ENCODE results near the gene RNF227.

The RNF227 gene

DNA sequence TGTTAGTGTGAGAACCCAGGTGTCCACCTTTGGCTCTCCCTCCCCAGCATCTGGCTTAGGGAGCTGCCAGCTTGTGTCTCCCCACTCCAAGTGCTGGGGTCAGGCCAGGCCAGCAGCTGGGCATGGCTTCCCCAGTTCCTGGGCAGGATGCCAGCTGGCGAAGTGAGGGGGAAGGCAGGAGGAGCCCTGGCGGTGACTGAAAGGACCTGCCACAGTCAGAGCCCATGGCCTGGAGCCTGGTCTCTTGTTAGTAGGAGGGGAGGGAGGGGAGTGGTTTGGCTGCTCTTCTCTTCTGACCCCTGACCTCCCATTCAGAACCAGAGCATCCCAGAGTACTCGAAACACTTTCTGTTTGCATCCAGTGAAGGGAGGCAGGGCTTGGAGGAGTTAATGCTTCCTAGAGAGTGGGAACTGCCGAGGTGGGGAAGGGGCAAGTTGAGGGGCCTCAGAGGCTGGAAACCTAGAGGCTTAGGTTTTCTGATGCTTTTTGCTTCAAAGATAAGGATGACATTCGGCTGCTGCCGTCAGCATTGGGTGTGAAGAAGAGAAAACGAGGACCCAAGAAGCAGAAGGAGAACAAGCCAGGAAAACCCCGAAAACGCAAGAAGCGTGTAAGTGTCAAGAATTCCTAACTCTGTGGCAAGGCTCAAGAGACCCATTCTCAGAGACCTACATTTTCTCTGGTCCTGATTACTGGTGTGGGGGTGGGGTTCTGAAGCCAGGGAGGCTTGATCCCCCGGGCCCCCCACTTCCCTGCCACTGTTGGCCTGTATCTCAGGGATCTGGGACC lies 26.7 kb downstream of the RNF227 start:
- no peak for DNase-seq (ENCODE audit: low spot score)

DNA sequence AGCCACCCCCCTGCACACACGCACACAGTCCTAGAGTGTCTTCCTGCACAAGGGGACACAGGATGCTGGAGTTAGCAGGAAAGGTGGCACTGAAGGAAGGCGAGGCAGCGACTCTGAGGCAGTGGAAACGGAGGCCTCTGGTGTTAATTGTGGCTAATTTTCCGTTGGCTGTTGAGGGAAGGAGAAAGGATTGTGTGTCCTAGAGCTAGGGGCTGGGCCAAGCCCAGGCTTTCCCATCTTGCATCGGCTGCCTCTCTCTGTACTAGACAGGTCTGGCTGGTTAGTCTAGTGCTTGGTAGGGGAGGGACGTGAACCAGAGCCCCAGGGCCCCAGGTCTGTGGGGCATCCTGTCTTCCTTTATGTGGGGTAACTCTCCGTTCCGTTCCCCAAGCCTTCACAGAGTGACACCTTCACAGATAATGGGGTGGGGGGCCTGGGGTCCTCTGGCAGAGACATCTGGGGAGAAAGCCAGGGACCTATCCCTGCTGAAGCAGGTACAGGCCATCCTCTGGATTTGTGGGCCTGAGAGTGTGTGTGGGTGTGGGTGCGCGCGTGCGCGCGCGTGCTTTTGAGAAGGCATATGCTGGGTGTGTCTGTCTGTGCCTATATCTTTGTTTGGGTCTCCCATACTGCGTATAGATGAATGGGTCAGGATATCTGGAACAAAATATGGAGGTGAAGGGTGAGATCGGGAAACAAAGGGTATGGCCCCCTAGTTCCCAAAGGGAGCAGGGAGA lies 27.7 kb downstream of the RNF227 start, which contains the start of gene CHD3:
Gene CHD3, plus strand, starts transcription at position 606 of the 737 bp plus-strand sequence. CDS start 212 bp downstream, outside the sequence.
- peak; percentile 50 for DNase-seq (ENCODE audit: low spot score)

DNA sequence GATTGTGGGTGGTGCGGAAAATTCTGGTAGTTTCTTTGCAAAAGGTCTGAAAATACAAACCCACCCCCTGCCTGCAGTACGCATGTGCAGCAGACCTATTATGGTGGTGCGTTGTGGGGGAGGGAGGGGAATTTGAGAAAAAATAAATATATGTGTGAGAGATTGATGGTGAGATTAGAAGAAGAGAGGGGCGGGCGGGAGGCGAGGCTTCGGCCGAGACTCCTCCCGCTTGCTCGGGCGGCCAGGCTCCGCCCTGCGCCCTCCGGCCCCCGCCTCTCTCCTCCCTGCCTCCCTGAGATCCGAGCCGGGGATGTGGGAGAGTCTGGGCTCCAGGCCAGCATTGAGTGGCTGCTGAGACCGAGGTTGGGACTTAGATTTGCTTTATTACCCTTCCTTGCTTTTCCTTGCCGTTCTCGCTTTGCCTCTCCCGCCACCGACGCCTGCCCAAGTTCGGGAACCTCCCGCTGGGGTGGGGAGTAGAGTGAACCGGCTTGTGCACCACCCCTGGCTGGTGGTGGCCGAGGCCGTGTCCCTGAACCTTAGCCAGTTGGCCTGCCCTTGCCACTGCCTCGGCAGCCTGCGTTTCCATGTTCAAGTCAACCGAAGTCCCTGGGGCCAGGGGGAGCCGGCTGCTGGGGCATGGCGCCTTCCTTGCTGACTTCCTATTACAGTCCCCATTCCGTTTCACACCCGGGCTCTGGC lies 28.5 kb downstream of the RNF227 start:
- DNase-seq (ENCODE audit: low spot score) = peak; percentile 92

DNA sequence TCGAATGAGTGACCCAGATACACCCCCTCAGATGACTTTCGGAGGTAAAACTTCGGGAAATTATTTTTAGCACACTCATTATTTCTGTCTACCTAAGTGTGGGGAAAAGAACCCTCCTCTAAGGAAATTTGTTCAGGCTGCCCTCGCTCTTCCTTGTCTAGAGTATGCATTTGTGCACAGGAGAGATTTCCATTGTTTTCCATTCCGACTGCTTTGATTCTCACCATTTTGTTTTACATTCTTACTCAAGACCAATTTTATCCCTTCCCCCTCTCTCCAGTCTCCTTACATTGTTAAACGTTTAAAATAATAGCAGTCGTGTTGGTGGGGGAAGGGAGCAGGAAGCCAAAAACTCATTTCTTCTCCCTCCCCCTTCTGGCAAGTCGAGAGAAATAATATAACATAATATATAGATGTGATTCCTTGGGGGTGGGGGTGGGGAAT lies 29.0 kb downstream of the RNF227 start:
- no peak for DNase-seq (ENCODE audit: low spot score)

DNA sequence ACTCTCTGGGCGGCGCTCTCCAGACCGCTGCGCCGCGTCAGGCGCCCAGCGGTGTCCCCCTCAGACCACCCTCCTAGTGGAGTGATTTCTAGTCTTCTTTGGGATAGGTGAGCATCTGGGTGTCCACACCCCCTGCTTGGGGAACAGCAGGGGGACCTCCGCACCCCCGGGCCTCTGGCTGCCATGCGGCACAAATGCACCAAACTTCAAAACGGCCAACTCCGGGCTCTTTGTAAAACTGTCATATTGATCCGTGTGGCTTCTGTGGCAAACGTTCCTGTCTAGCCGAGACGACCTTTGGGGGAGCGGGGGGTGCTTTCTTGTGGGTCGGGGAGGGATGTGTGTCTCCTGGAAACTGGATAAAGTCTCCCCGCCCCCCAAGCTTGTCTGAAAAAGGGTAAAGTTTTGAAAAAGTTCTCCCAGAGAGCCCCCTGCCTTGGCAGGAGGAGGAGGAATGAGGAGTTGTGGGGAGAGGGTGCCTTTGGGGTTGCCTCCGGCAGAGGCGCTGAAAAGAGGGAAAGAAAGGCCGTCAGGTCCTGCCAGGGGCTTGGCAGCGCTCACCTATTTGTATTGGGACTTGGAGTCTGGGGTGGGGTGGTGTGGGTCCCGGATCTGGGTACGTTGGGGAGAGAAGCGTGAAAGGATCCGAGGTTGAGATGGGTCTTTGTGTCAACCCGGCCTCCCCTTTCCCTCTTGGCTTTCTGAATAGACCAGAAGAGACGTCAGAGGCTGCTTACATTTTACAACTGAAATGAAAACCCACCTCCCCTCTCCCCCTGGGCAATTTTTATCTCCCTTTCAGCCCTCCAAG lies 29.7 kb downstream of the RNF227 start:
- peak; percentile 54 for DNase-seq (ENCODE audit: low spot score)

DNA sequence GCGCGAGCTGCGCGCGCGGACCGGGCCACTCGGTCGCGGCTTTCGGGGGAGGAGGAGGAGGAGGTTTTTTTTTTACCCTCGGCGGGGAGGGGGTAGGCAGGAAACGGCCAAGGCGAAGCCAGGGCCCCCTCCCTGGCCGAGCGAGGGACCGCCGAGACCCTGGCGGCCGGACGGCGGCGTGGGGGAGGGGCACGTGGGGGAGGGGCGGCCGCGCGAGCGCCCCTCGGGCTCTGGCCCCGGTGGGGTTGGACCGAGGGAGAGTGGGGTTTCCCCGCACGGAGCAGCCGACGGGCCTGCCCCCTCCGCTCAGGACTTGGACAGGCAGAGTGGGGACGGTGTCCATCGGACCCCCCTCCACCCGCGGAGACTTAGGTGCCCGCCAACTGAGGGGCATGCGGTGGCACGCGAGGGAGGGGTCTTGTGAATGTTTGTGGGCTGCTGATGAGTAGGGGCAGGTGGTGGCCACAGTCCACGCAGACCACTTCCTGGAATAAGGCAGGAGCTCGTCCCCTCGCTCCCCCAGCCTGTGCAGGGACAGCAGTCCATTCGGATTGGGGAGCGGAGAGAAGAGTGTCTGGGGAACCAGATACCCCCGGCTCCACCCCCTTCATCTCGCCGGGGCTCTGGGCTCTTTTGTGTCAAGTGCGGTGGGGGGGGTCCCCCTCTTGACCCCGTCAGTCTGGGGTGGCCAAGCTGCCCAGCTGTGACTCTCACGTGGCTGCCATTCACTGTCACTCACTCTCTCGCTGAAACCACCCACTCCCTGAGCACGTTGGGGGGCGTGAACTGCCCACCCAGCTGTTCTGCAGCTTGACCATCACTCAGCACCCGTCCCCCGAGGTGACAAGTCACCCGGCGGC lies 30.5 kb downstream of the RNF227 start:
- peak; percentile 42 for DNase-seq (ENCODE audit: low spot score)

DNA sequence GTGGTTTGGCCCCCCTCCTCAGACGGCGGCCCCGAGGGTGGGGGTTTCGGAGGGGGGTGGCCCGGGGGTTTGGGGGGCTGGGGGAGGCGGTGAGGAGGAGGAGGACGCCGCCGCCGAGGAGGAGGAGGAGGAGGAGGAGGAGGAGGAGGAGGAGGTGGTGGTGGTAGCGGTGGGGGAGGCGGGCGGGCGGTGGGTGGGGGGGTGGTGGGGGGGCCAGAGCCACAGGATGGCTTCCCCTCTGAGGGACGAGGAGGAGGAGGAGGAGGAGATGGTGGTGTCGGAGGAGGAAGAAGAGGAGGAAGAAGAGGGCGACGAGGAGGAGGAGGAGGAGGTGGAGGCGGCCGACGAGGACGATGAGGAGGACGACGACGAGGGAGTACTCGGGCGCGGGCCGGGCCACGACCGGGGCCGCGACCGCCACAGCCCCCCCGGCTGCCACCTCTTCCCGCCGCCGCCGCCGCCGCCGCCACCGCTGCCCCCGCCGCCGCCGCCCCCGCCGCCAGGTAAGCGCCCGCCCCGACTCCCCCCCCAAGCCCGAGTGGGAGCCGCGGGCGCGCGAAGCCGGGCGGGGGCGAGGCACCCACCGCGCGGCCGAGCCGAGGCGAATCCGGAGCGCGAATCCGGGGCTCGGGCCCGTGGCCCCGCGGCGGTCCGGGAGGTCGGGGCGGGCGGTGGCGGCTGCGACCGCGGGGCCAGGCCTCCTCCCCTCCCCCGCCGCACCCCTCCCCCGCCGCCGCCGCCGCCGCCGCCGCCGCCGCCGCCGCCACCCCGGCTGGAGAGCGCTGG lies 31.3 kb downstream of the RNF227 start:
- DNase-seq (ENCODE audit: low spot score) = peak; percentile 18

DNA sequence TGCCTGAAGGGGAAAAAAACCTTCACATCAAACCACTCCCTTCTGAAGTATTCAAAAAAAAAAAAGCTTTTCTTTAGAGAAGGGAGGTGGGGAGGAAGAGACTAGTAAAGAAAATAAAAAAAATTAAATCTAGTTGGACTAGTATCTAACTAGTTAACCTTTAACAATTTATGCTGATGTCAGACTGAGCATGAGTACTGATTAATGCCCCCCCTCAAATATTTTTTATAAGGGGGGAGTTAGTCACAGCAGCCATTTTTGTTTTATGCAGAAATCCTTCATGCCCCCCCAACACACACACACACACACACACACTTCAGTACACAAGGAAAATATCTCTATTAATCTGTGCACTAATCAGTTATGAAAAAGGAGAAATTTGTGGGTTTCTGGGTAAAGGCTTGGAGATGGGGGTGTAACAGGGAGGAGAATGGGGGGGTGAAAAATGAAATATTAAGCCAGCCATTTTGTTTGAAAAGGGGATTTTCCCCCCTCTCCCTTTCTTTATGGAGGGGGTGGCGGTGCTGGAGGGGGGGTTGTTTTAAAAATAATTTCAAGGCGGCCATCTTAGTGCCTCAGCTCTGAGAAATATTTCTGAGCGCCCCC lies 32.2 kb downstream of the RNF227 start:
- DNase-seq (ENCODE audit: low spot score) = no peak

DNA sequence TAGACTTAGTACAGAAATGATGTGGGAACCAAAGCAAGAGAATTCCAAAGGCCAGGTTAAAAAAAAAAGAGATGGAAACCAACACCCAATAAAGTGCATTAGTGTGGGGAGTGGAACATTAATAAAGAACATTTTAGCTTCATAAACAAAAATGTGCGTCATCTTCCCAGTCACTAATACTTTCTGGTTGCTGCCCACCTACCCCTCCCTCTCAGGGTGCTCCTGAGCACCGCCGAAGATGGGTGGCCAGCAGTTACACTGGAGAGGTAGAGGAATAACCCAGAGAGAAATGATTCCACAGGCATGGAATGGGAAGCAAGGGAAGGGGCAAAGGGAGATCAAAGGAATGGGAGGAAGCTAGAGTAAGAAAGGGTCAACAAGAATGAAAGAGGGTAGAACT lies 33.5 kb downstream of the RNF227 start:
- DNase-seq (ENCODE audit: low spot score) = no peak

DNA sequence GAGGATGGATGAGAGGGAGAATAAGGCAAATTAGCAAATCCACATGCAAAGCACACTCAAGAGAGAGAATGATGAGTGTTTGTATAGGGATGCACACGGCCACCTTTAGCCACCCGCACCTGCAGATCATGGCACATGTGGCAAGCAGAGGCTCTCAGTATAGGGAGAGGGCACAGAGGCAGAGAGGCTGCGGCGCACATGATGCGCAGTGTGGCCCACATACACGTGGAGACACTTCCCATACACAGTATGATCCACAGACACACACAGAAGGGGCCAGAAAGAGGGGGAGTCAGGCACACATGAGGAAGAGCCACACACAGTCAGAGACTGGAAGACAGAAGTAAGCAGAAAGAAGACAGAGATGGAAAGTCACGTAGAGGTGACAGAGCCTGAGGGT lies 34.0 kb downstream of the RNF227 start:
- no peak for DNase-seq (ENCODE audit: low spot score)

DNA sequence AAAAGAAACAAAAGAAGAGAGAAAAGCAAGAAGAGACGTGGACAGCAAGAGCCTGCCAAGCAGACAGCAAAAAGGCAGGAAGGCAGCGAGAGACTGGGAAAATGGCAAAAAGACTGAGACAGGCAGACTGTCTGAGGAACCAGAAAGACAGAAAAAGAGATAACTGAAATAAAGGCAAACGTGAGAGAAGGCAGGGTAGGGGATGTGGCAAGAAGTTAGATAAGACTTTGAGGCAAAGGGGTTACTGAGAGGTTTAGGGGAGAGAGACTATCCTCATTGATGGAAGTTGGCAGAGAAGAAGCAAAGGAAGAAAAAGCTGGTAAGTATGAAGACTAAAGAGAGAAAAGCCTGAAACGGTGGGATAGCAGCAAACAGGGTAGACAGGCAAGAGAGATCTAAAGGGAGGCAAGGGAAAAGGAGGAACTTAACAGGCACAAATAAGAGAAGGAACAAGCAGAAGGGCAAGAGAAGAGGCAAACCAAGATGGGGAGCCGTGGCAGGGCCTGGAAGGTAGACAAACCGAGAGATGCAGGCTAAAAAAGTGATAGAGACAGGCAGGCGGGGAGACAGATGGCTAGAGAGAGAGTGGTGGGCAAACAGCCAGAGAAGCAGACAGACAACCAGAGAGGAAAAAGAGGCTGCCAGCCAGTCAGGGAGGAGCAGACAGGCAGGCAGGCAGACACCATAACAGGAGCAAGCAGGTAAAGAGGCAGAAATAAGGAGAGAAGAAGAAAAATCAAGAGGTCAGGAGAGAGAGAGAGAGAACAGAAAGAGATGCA lies 34.6 kb downstream of the RNF227 start:
- DNase-seq (ENCODE audit: low spot score) = no peak

DNA sequence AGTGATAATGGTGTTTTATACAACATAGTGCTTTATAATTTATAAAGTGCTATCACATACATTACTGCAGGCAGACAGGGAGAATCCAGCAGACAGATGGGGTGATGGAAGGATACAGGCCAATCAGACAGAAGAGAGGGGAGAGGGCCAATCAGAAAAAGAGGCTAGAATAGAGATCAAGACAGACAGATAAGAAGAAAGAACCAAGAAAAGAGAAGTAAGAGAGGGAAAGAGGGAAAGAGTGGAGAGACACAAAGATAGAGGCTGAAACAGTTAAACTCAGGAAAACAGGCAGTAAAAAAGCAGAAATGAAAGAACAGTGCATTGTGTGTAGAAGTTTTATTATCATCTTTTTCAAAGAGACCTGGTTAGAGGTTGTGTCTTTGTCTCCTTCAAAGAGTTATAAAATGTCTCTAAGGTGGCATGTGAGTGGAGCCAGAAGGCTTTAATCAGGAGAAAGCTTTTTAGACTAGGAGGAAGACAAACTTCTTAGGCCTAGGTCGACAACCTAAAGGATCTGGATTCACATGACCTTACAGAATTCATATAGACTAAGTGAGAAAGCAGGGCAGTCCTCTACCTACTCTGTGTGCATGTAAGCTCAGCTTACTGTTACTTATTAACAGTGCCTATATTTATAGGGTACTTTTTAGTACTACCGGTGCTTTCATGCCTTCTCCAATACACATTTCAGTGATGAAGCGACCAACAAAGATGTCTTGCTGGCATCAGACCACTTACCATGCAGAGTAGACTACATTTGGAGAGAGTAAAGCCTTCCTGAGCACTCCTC lies 35.8 kb downstream of the RNF227 start:
- no peak for DNase-seq (ENCODE audit: low spot score)

DNA sequence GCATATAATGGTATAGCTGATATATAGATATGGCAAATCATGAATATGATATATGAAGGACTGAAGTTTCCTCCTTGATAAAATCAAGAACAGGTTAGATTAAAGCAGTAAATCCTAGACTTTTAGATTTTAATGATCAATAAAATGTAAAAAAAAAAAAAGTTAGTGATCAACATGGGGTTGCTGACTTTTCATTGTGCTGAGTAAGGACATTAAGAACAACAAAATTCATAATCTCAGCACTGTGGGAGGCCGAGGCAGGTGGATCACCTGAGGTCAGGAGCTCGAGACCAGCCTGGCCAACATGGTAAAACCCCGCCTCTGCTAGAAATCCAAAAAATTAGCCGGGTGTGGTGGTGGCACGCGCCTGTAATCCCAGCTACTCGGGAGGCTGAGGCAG lies 37.9 kb downstream of the RNF227 start:
- no peak for DNase-seq (ENCODE audit: low spot score)

DNA sequence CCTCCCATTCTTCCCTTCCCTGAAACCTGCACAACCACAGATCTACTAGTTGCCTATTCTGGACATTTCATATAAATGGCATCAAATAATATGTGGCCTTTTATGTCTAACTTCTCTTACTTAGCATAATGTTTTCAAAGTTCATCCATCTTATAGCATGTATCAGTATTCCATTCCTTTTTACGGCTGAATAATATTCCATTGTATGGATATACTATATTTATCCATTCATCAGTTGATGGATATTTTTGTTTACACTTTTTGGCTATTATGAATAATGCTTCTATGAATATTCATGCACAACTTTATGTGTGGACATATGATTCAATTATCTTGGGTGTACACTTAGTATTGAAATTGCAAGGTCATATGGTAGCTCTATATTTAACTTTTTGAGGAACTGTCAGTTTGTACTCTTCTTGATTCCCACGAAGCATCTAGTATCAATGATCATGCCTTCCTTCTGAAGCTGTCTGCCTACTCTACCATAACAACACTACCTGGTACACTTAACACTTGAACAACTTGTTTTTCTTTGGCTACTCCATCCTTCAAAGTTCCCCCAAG lies 40.2 kb downstream of the RNF227 start:
- DNase-seq (ENCODE audit: low spot score) = no peak

DNA sequence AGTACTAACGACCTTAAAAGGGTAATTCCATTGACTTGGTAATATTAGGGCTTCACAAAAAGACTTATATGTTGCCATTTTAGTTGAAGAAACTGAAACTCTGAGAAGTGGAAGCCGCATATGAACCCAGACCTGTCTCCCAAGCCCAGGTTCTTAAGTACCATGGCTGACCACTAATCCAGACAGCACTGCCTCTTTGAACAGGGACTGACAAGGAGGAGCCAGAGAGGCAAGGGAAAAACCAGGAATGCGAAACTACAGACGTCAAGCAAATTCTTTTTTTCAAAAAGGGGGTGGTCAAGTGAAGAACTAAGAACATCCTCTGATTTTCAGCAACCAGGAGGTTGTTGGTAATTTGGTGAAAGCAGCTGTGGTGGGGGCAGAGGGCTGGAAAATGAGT lies 43.0 kb downstream of the RNF227 start:
- no peak for DNase-seq (ENCODE audit: low spot score)

DNA sequence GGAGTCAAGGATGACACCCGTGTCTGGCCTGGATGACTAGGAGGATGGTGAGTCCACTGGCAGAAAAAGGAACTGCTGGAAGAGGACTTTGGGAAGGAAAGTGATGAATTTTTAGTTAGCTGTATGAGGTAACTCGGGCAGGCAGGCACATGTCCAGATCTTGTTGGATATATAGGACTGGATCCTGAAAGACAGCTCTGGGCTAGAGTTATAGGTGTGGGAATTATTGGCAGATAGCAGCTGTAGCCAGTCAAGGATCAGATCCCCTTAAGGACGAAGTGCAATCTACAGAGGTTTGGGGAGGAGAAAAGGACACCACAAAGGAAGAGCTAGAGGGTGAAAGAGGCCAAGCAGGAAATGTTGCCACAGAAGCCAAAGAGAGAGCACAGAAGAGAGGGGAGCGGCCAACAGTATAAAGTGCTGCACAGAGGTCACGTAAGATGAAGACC lies 48.2 kb downstream of the RNF227 start:
- no peak for DNase-seq (ENCODE audit: low spot score)

DNA sequence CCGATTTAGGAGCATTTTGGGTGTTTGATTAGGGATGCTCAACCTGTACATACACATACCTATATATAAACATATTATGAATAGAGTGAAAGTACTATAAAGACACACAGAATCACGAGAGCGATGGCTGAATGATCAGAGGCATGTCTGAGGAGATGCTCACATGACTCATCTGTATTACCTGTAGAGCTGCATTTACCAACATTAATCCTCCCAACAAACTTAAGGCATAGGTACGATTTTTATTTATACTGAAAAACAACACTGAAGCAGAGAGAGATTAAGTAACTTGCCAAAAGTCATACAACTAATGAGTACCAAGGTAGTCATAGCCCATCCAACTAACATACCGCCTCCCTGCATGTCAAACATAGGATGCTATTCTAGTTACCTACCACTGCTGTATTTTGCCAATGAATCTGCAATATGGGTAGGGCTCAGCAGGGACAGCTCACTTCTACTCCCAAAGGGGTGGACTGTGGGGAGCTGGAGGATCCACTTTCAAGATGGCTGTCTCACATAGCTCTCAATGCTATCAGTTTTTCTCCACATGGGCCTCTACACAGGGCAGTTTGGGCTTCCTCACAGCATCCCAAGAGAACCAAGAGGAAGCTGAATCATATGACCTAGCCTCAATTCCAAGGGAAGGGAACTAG lies 51.0 kb downstream of the RNF227 start:
- DNase-seq (ENCODE audit: low spot score) = no peak

Data from activated CD4-positive, alpha-beta T cell treated with anti-CD3 and anti-CD28 coated beads, Interleukin-2, Interleukin-4, amounts not matched to agents 100 ng/mL and 50 ng/mL, durations not matched to agents 16 hours and 8 hours (primary cell).